Breast epithelium (tissue), 4 donors: Measurements from ENCODE around the gene SLC2A3. TPM values are rescaled to one million over a fixed set of nuclear protein-coding genes. Genes with fewer than 3 reads are reported as not detected.
"Not testable (repeated sequence)": the region's sequence is repeated elsewhere in the genome, so short reads cannot be mapped to it uniquely, and the experiment has no call there.

ENCODE experiments used
- DNase-seq, 2 donors: peaks; one replicate each; pipeline ENCODE4 v3.0.0-alpha.2; 2019; ENCODE audit warnings: low spot score in 2 of 2
- H3K27ac ChIP-seq, 2 donors: fragments of 200-600 bp; sonication (generic) in 1 of 2; one replicate each; pipeline ENCODE4 v1.5.1; 2016 to 2019; ENCODE audit warnings: mild to moderate bottlenecking in 1 of 2
- H3K27me3 ChIP-seq, 2 donors: fragments of 200-600 bp; sonication (generic) in 1 of 2; one replicate each; pipeline versions ENCODE4 v1.5.1 to v1.6.0; 2017 to 2019; ENCODE audit warnings: control low read depth in 1 of 2, mild to moderate bottlenecking in 1 of 2
- H3K36me3 ChIP-seq: fragments of 200-600 bp; one replicate; pipeline ENCODE4 v1.5.1; 2019
- H3K4me1 ChIP-seq, 2 donors: fragments of 200-600 bp; sonication (generic); one replicate each; pipeline ENCODE4 v1.5.1; 2016 to 2019; ENCODE audit warnings: control low read depth in 1 of 2
- H3K4me3 ChIP-seq, 3 donors: fragments of 200-600 bp; sonication (generic); 1 replicate in 2 of 3; 2 replicates in 1 of 3; pipeline ENCODE4 v1.5.1; 2016 to 2019; ENCODE audit warnings: mild to moderate bottlenecking in 3 of 3, moderate library complexity in 2 of 3
- H3K9me3 ChIP-seq, 2 donors: fragments of 200-600 bp; sonication (generic) in 1 of 2; one replicate each; pipeline ENCODE4 v1.5.1; 2016 to 2019; ENCODE audit warnings: control low read depth in 1 of 2
- POLR2A ChIP-seq: fragments of 450-650 bp; IDR thresholded peaks from one replicate; pipeline ENCODE4 v1.6.1; 2016; ENCODE audit warnings: antibody characterized with exemption, mild to moderate bottlenecking, moderate library complexity
- POLR2AphosphoS5 ChIP-seq, 3 donors: sonication (generic); formaldehyde crosslinking; IDR thresholded peaks; one replicate each; pipeline ENCODE4 v1.6.1; 2017; ENCODE audit warnings: antibody characterized with exemption in 3 of 3
- intact Hi-C: fragments of 100-400 bp; cut with DNase I; formaldehyde crosslinking; loops from one replicate; pipeline ENCODE4 v1.15.1; 2023; ENCODE audit warnings: low total_unique reads
- total RNA-seq, 3 donors: library from RNA; depleted of rRNA; stranded (reverse); fragments of >200 nt; gene quantifications; one replicate each; pipeline ENCODE4 v1.1.0, GENCODE V29; 2016
- TF ChIP-seq, protein P1 (sequence below), 3 donors: fragments of 450-650 bp; IDR thresholded peaks; one replicate each; pipeline ENCODE4 v1.5.1; 2016 to 2017; ENCODE audit warnings: antibody characterized with exemption in 3 of 3, mild to moderate bottlenecking in 3 of 3, moderate library complexity in 3 of 3

Gene SLC2A3
- total RNA-seq, 3 donors from 2014 or later = 28.2 to 47.9 (median 45.8) TPM

DNA sequence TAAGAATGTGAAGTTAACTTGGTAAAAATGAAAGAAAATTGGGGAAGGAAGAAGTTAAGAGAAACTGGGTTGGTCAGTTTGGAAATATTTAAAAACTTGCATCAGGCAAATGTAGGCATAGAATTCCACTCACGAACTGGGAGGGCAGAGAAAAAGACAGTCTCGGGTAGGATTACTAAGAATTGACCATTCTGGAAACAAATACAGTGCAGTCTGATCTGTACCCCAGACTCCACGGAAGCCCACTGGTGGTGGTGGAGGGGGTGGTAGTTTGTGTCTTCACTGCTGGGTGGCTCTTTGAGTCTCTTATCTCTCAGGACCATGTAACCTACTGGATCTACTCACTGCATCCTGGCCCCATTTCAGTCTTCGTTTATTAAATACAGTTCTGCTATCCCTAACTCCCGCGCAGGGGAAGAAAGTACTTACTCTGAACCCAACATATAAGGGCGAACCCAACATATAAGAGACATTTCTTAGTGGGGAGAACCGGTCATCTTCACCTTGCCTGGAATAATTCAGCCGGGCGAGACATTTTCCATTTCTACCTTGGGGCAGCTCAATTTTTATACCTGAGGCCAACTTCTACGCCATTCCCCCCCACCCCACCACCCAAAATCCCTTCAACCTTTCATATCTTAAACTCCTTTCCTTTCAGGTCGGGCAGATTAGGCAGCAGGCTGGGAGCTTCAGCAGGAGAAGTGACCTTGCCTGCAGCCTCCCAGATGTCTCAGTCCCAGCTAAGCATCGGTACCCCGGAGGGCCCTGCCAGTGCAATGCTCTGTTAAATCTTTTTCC is 1.7 kb downstream of the SLC2A3 start:
- intact Hi-C loops = loop anchor here (10.0 kb wide), 1 partner anchor 61 kb away; no protein-coding TSS in a partner anchor
- peak overlapping the region; percentile 54 to 77 (median 65) for H3K4me3 ChIP-seq
- no peak for TF ChIP-seq POLR2AphosphoS5 (IDR thresholded peaks at IDR 0.05)
- TF ChIP-seq, protein P1, sequence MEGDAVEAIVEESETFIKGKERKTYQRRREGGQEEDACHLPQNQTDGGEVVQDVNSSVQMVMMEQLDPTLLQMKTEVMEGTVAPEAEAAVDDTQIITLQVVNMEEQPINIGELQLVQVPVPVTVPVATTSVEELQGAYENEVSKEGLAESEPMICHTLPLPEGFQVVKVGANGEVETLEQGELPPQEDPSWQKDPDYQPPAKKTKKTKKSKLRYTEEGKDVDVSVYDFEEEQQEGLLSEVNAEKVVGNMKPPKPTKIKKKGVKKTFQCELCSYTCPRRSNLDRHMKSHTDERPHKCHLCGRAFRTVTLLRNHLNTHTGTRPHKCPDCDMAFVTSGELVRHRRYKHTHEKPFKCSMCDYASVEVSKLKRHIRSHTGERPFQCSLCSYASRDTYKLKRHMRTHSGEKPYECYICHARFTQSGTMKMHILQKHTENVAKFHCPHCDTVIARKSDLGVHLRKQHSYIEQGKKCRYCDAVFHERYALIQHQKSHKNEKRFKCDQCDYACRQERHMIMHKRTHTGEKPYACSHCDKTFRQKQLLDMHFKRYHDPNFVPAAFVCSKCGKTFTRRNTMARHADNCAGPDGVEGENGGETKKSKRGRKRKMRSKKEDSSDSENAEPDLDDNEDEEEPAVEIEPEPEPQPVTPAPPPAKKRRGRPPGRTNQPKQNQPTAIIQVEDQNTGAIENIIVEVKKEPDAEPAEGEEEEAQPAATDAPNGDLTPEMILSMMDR (IDR thresholded peaks at IDR 0.05) = no peak
- TF ChIP-seq POLR2A = no peak
- H3K9me3 ChIP-seq = no peaks in the 10 kb centered on the region
- no peaks in the 10 kb centered on the region for H3K36me3 ChIP-seq
- peak overlapping the region; percentile 69 to 88 for H3K27ac ChIP-seq
- H3K27me3 ChIP-seq = no peaks in the 10 kb centered on the region
- H3K4me1 ChIP-seq = no peaks in the 10 kb centered on the region
- no peak for DNase-seq

DNA sequence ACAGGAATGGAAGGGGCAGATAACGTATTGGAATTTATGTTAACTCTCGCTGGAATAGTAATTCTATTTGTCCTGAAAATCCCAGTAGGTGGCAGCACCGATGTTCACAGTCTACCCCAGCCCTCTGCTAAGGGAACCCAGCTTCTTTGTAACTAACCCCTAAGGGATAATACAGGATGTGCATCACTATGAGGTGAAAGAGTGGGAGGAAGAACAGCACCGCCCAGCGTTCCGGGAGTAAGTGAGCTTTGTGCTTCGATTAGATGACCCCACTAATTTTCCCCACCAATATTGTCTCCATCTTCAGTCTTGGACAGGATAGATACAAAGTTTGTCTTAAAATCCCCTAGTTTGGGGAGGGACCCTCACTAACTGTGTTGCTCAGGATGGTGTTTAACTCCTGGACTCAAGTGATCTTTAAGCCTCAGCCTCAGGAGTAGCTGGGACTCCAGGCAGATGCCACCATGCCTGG is 2.7 kb downstream of the SLC2A3 start:
- H3K4me1 ChIP-seq = no peaks in the 10 kb centered on the region
- H3K9me3 ChIP-seq = no peaks in the 10 kb centered on the region
- no peaks in the 10 kb centered on the region for H3K36me3 ChIP-seq
- DNase-seq = peak in 1 of 2 donors; percentile 50
- peak overlapping the region; percentile 69 to 78 for H3K27ac ChIP-seq
- TF ChIP-seq POLR2A (peak; percentile 38), POLR2AphosphoS5 (IDR thresholded peaks at IDR 0.05) (peak in 1 of 3 donors; percentile 67)
- TF ChIP-seq, protein P1 (IDR thresholded peaks at IDR 0.05) = peak in 2 of 3 donors; percentile 57 to 71
- intact Hi-C loops = loop anchor here (10.0 kb wide), 1 partner anchor 62 kb away; no protein-coding TSS in a partner anchor
- no peaks in the 10 kb centered on the region for H3K27me3 ChIP-seq
- H3K4me3 ChIP-seq = peak overlapping the region; percentile 54 to 77 (median 65)

DNA sequence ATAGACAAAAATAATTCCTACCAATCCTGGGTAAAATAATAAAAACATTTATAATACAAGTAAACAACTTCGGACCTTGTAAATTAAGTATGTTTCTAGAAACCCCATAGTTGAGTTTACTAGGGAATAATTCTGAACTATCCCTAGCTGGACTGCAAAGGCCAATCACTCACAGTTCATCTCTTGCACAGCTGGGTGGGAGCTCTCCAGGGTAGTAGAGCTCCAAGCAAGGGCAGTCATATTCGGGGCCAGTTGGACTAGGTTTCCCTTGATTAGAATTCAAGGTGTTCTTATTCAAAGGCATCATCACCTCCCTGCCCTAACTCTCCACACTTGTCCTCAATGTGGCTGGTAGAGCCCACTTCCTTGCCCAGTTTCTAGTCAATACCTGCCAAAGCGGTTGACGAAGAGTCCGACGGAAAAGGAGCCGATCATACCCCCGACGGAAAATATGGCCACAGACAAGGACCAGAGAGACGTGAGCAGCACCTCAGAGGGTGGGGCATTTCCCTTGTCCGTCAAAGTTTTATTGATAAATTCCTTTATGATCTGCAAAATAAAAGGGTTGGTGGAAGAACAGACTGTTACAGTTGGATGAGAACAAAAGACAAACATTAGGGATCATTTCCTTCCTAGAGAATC is 3.3 kb downstream of the SLC2A3 start:
- Histone ChIP-seq H3K4me3 (peak overlapping the region in 1 of 3 donors; percentile 77), H3K27ac (peak overlapping the region; percentile 69 to 78)
- H3K9me3 ChIP-seq, H3K27me3 ChIP-seq, DNase-seq, H3K36me3 ChIP-seq, H3K4me1 ChIP-seq: not testable (repeated sequence)
- intact Hi-C loops = loop anchor here (10.0 kb wide), 1 partner anchor 62 kb away; no protein-coding TSS in a partner anchor

DNA sequence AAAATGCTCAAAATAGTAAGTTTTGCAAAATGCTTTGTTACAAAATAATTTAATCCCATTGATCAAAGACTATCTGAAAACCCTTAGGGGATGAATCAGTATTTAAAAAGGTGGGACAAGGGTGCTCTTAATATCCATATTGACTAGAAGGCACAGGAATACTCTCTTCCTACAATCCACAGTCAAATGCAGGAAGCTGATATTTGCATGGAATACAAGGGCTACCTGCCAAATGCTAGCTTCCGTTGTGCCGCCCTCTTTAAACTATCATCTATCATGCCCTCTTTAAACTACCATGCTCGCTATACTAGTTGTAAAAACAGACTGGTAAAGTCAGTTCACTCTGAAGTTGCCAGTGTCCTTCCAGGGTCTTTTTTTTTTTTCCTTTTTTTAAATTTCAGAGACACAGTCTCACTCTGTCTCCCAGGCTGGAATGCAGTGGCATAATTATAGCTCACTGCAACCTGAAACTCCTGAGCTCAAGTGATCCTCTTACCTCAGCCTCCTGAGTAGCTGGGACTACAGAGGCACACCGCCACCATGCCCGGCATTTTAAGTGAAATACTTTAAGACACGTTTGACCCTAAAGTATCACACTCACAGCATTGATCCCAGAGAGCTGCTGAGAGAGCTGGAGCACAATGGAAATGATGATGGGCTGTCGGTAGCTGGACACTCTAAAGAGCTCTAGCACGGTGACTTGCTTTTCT is 6.7 kb downstream of the SLC2A3 start:
- Histone ChIP-seq H3K36me3 (no peaks in the 10 kb centered on the region), H3K27ac (peak overlapping the region in 1 of 2 donors; percentile 56), H3K27me3 (no peaks in the 10 kb centered on the region), H3K4me1 (no peaks in the 10 kb centered on the region), H3K4me3 (no peak overlapping the region), H3K9me3 (no peaks in the 10 kb centered on the region)
- no peak for DNase-seq
- TF ChIP-seq, protein P1 (IDR thresholded peaks at IDR 0.05) = no peak
- TF ChIP-seq POLR2A (no peak), POLR2AphosphoS5 (IDR thresholded peaks at IDR 0.05) (no peak)
- intact Hi-C loops = no loop called here

DNA sequence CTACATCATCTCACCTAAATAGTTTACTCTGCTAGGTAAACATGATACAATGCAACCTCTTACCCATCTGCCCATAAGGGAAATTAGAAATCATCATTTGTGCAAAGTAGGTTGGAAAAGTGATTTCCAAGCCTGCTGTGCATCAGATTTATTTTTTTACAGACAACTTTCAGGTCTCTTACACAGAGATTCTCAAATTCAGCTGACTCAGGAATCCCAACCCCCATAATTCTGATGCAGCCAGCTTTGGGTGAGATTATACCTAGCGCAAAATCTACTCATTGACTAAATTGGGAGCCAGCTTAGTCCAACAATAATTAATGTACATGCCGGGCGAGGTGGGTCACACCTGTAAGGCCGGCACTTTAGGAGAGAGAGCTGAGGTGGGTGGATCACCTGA is 8.5 kb downstream of the SLC2A3 start:
- Histone ChIP-seq H3K36me3 (no peaks in the 10 kb centered on the region), H3K4me3 (no peak overlapping the region), H3K27me3 (no peaks in the 10 kb centered on the region), H3K4me1 (no peaks in the 10 kb centered on the region), H3K27ac (peak overlapping the region in 1 of 2 donors; percentile 48), H3K9me3 (no peaks in the 10 kb centered on the region)
- no peak for DNase-seq
- TF ChIP-seq POLR2A = no peak
- TF ChIP-seq, protein P1 (IDR thresholded peaks at IDR 0.05) = no peak
- TF ChIP-seq POLR2AphosphoS5 (IDR thresholded peaks at IDR 0.05) = no peak
- intact Hi-C loops = no loop called here

DNA sequence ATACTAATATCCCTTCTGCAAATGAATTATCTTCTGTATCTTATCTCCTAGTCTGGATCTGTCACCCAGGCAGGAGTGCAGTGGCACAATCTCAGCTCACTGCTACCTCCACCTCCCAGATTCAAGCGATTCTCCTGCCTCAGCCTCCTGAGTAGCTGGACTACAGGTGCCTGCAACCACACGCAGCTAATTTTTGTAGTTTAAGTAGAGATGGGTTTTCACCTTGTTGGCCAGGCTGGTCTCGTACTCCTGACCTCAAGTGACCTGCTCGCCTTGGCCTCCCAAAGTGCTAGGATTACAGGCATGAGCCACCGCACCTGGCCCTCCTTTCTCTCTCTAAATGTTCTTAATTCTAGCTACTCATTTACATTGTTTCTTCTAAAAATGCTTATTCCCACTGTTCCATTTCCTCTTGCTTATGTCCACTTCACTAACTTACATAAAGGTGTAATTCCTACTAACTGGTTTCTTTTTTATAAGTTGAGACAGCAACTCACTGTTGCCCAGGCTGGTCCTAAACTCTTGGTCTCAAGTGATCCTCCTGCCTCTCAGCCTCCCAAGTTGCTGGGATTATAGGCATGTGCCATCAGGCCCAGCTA is 9.8 kb downstream of the SLC2A3 start:
- H3K4me3 ChIP-seq, H3K4me1 ChIP-seq, H3K9me3 ChIP-seq, H3K27me3 ChIP-seq, H3K27ac ChIP-seq, H3K36me3 ChIP-seq, DNase-seq, intact Hi-C loops: not testable (repeated sequence)
